Lower leg skin (tissue), 4 donors: ENCODE data around the gene DOCK3. TPM values are rescaled to one million over a fixed set of nuclear protein-coding genes. Genes with fewer than 3 reads are reported as not detected.

Experiments used
- DNase-seq, 2 donors: peaks; one replicate each; pipeline ENCODE4 v3.0.0-alpha.2; 2019; ENCODE audit warnings: low spot score in 2 of 2
- H3K4me3 ChIP-seq: fragments of 200-600 bp; sonication (generic); 2 replicates; pipeline ENCODE4 v1.5.1; 2017; ENCODE audit warnings: mild to moderate bottlenecking, low read depth; ENCODE audit not compliant: poor library complexity, severe bottlenecking
- CTCF ChIP-seq, 3 donors: fragments of 450-650 bp; IDR thresholded peaks; one replicate each; pipeline ENCODE4 v1.5.1; 2016; ENCODE audit warnings: antibody characterized with exemption in 3 of 3, mild to moderate bottlenecking in 3 of 3, moderate library complexity in 2 of 3
- POLR2A ChIP-seq, 2 donors: fragments of 450-650 bp; IDR thresholded peaks; one replicate each; pipeline ENCODE4 v1.6.1; 2016 to 2017; ENCODE audit warnings: antibody characterized with exemption in 2 of 2, mild to moderate bottlenecking in 1 of 2, moderate library complexity in 1 of 2
- WGBS, 2 donors: methylation state at CpG; one replicate each; pipeline ENCODE4 v1.1.5; 2018; 5-methylcytosine and 5-hydroxymethylcytosine counted together
- intact Hi-C: fragments of 100-400 bp; cut with DNase I; formaldehyde crosslinking; loops from one replicate; pipeline ENCODE4 v1.15.0; 2023; ENCODE audit warnings: low total_unique reads
- total RNA-seq, 4 donors: library from RNA; depleted of rRNA; stranded (reverse); fragments of >200 nt; gene quantifications; one replicate each; pipeline ENCODE4 v1.1.0, GENCODE V29; 2016

DOCK3 gene
- total RNA-seq, 4 donors from 2014 or later = 2.0 to 4.5 (median 3.0) TPM

GRCh38 chr3:51333021-51333420, 658.3 kb downstream of the DOCK3 start:
- WGBS, 2 donors = 96% methylated on average over 6 of the region's 6 CpGs

GRCh38 chr3:51336261-51336660, 661.5 kb downstream of the DOCK3 start:
- no peak overlapping the region for H3K4me3 ChIP-seq
- TF ChIP-seq CTCF (IDR thresholded peaks at IDR 0.05) (no peak), POLR2A (IDR thresholded peaks at IDR 0.05) (no peak)
- intact Hi-C loops = no loop called here
- 80 to 89% methylated on average over 1 of the region's 1 CpG for WGBS, 2 donors
- DNase-seq = no peak

More at GRCh38 chr3:51333021-51333420, 658.3 kb downstream of the DOCK3 start:
- intact Hi-C loops = no loop called here
- DNase-seq = no peak
- TF ChIP-seq CTCF (IDR thresholded peaks at IDR 0.05) = no peak
- no peak for TF ChIP-seq POLR2A (IDR thresholded peaks at IDR 0.05)
- H3K4me3 ChIP-seq = no peak overlapping the region

GRCh38 chr3:51337666-51338065, 662.9 kb downstream of the DOCK3 start:
- intact Hi-C loops = no loop called here
- 89 to 90% methylated on average over 1 of the region's 1 CpG for WGBS, 2 donors
- no peak overlapping the region for H3K4me3 ChIP-seq
- no peak for DNase-seq
- no peak for TF ChIP-seq POLR2A (IDR thresholded peaks at IDR 0.05)
- TF ChIP-seq CTCF (IDR thresholded peaks at IDR 0.05) = no peak

- intact Hi-C loops = no loop called here
- TF ChIP-seq CTCF (IDR thresholded peaks at IDR 0.05) (no peak), POLR2A (IDR thresholded peaks at IDR 0.05) (no peak)
- no peak for DNase-seq
- no peak overlapping the region for H3K4me3 ChIP-seq
- 80% methylated on average over 3 of the region's 3 CpGs for WGBS, 2 donors
These were observed 663.9 kb downstream of the DOCK3 start for GRCh38 chr3:51338632-51339031.

- intact Hi-C loops = no loop called here
- 41 to 48% methylated on average over 4 of the region's 4 CpGs for WGBS, 2 donors
- peak in 1 of 2 donors; percentile 43 for DNase-seq
- TF ChIP-seq POLR2A (IDR thresholded peaks at IDR 0.05) = no peak
- TF ChIP-seq CTCF (IDR thresholded peaks at IDR 0.05) = no peak
- H3K4me3 ChIP-seq = no peak overlapping the region
These were observed 665.5 kb downstream of the DOCK3 start for GRCh38 chr3:51340013-51340829.
